Smooth muscle cell (in vitro differentiated cells): Measurements from ENCODE around the gene LIPA. TPM values are rescaled to one million over a fixed set of nuclear protein-coding genes. Genes with fewer than 3 reads are reported as not detected.
A peak's percentile ranks its signal among the peaks of the same experiment; 100 is the strongest.
"Not testable (repeated sequence)": the region's sequence is repeated elsewhere in the genome, so short reads cannot be mapped to it uniquely, and the experiment has no call there.

ENCODE experiments used
- DNase-seq: peaks from one replicate; lab custom pipeline; 2025; ENCODE audit not compliant: unreplicated experiment; lab: John Stamatoyannopoulos, UW
- H2AFZ ChIP-seq: fragments of 200-600 bp; sonication (generic); 2 replicates; pipeline ENCODE4 v1.6.0; 2016; ENCODE audit warnings: antibody characterized with exemption, low read depth, mild to moderate bottlenecking
- H3F3A ChIP-seq: fragments of 200-600 bp; sonication (generic); 2 replicates; pipeline ENCODE4 v1.6.0; 2017; ENCODE audit warnings: antibody characterized with exemption, low read depth
- H3K27ac ChIP-seq: fragments of 200-600 bp; sonication (generic); 2 replicates; pipeline ENCODE4 v1.5.1; 2016; ENCODE audit warnings: low read depth, mild to moderate bottlenecking
- H3K27me3 ChIP-seq: fragments of 200-600 bp; sonication (generic); 2 replicates; pipeline ENCODE4 v1.6.1; 2016; ENCODE audit warnings: low read depth, mild to moderate bottlenecking
- H3K36me3 ChIP-seq: fragments of 200-600 bp; sonication (generic); 2 replicates; pipeline ENCODE4 v1.5.1; 2016; ENCODE audit warnings: low read depth
- H3K4me1 ChIP-seq: fragments of 200-600 bp; sonication (generic); 2 replicates; pipeline ENCODE4 v1.5.1; 2016; ENCODE audit warnings: low read depth
- H3K4me2 ChIP-seq: fragments of 200-600 bp; sonication (generic); 2 replicates; pipeline ENCODE4 v1.6.0; 2016; ENCODE audit warnings: mild to moderate bottlenecking
- H3K4me3 ChIP-seq: fragments of 200-600 bp; sonication (generic); 2 replicates; pipeline ENCODE4 v1.5.1; 2016; ENCODE audit warnings: mild to moderate bottlenecking
- H3K79me2 ChIP-seq: fragments of 200-600 bp; sonication (generic); 2 replicates; pipeline ENCODE4 v1.6.0; 2016; ENCODE audit warnings: low read depth, mild to moderate bottlenecking
- H3K9ac ChIP-seq: fragments of 200-600 bp; sonication (generic); 2 replicates; pipeline ENCODE4 v1.6.0; 2016; ENCODE audit warnings: low read depth
- H3K9me3 ChIP-seq: fragments of 200-600 bp; sonication (generic); replicated peaks from 2 replicates; pipeline ENCODE4 v1.5.1; 2016; ENCODE audit warnings: low read depth
- H4K20me1 ChIP-seq: fragments of 200-600 bp; sonication (generic); 2 replicates; pipeline ENCODE4 v1.6.0; 2016; ENCODE audit warnings: low read depth
- WGBS: methylation state at CpG from one replicate; pipeline ENCODE4 v1.1.7; 2016; ENCODE audit warnings: low lambda C conversion rate; 5-methylcytosine and 5-hydroxymethylcytosine counted together
- polyA plus RNA-seq: library from polyadenylated mRNA; unstranded; fragments of >200 nt; fragmentation: Nextera tagmentation; extraction: Ambion mirVana; gene quantifications from 2 replicates; pipeline ENCODE4 v1.2.1, GENCODE V29; 2016
- total RNA-seq: library from RNA; depleted of rRNA; stranded (reverse); fragments of >200 nt; gene quantifications from 2 replicates; pipeline ENCODE4 v1.2.3, GENCODE V29; 2014
- TF ChIP-seq, protein P1 (sequence below): fragments of 200-600 bp; sonication (generic); IDR thresholded peaks from 2 replicates; pipeline ENCODE4 v1.5.1; 2017; ENCODE audit warnings: borderline replicate concordance, mild to moderate bottlenecking, antibody characterized with exemption; ENCODE audit not compliant: insufficient read depth, poor library complexity, severe bottlenecking

Gene LIPA
- total and polyA plus RNA-seq, 2 experiments from 2014 or later, result 27.1 to 34.4 TPM

DNA sequence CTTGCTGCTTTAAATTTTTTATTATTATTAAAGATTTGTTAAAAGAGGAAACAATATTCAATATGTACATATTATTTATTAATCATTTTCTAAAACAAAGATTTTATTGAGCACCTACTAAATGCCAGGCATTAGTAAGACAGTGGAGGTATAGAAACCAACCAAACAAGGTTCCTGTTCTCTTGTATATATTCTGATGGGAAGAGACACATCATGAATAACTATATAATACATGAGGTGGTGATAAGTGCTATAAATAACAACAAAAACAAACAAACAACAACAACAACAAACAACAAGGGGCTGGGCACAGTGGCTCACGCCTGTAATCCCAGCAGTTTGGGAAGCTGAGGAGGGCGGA, 630 bp upstream of the LIPA start:
- Histone ChIP-seq H3K27me3 (no peaks in the 10 kb centered on the region), H4K20me1 (no peaks in the 10 kb centered on the region), H3K27ac (no peak overlapping the region), H3K4me3 (peak overlapping the region; percentile 81), H3K79me2 (no peaks in the 10 kb centered on the region), H2AFZ (no peak overlapping the region), H3K36me3 (no peaks in the 10 kb centered on the region), H3K9ac (no peak overlapping the region), H3F3A (no peaks in the 10 kb centered on the region), H3K9me3 (no peaks in the 10 kb centered on the region), H3K4me2 (peak overlapping the region; percentile 97), H3K4me1 (peaks cover 6% of the 10 kb centered on the region)
- TF ChIP-seq, protein P1, sequence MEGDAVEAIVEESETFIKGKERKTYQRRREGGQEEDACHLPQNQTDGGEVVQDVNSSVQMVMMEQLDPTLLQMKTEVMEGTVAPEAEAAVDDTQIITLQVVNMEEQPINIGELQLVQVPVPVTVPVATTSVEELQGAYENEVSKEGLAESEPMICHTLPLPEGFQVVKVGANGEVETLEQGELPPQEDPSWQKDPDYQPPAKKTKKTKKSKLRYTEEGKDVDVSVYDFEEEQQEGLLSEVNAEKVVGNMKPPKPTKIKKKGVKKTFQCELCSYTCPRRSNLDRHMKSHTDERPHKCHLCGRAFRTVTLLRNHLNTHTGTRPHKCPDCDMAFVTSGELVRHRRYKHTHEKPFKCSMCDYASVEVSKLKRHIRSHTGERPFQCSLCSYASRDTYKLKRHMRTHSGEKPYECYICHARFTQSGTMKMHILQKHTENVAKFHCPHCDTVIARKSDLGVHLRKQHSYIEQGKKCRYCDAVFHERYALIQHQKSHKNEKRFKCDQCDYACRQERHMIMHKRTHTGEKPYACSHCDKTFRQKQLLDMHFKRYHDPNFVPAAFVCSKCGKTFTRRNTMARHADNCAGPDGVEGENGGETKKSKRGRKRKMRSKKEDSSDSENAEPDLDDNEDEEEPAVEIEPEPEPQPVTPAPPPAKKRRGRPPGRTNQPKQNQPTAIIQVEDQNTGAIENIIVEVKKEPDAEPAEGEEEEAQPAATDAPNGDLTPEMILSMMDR, result no peak
- no peak for DNase-seq
- 93% methylated on average over 2 of the region's 2 CpGs for WGBS

DNA sequence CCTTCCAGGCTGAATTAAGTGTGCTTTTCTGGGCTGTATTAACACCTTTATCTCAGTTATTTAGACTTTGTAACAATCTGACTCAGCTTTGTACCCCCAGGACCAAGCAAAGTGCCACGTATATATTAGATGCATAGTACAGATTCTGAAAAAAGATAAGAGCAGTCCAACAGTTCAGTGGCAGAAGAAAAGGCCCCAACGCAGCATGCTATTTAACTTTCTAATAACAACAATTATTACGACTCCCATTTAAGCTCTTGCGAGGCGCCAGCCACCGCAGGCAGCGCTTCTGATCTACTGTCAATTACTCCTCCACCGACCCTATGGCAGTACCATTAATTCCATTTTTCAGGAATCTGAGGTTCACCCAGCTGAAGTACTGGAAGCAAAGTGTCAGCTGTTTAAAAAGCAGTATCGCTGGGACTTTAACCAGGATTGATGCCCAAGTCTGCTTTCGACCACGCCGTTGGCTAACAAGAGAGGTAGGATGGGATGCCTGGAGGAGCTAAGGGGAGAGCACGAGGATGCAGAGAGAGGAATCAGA, 638 bp downstream of the LIPA start:
- H2AFZ ChIP-seq, result peak overlapping the region; percentile 92
- peak overlapping the region; percentile 81 for H3K4me3 ChIP-seq
- H3K27ac ChIP-seq, result no peak overlapping the region
- no peaks in the 10 kb centered on the region for H3K79me2 ChIP-seq
- no peaks in the 10 kb centered on the region for H3F3A ChIP-seq
- H3K9ac ChIP-seq, result no peak overlapping the region
- H3K36me3 ChIP-seq, result no peaks in the 10 kb centered on the region
- WGBS, result 35% methylated on average over 13 of the region's 13 CpGs
- H4K20me1 ChIP-seq, result no peaks in the 10 kb centered on the region
- H3K4me1 ChIP-seq, result peaks cover 6% of the 10 kb centered on the region
- no peak for DNase-seq
- H3K27me3 ChIP-seq, result no peaks in the 10 kb centered on the region
- TF ChIP-seq, protein P1, result no peak
- peak overlapping the region; percentile 97 for H3K4me2 ChIP-seq
- H3K9me3 ChIP-seq, result no peaks in the 10 kb centered on the region

DNA sequence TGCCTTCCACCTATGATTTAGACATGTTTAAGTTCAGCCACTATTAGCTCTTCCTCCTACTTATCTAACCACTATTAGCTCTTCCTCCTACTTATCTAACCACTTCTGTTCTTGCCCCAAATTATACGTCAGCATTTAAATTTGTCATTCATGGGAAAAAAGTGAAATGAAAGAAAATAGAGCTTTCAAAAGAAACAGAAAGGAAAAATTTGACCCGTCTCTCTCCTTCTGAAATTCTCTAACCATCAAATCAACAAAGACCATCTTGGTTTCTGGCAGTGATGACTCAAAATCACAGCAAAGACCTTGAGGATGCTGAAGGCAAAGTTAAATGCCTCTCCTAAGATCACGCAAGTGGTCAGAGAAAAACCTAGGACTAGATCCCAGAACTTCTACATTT, 2.6 kb downstream of the LIPA start:
- Histone ChIP-seq H3K27me3 (no peaks in the 10 kb centered on the region), H3K27ac (no peak overlapping the region), H3K4me3 (no peak overlapping the region), H3K36me3 (no peaks in the 10 kb centered on the region), H3K4me1 (peaks cover 6% of the 10 kb centered on the region), H3K9ac (no peak overlapping the region), H3K9me3 (no peaks in the 10 kb centered on the region), H3K79me2 (no peaks in the 10 kb centered on the region), H3K4me2 (no peak overlapping the region), H3F3A (no peaks in the 10 kb centered on the region), H2AFZ (no peak overlapping the region), H4K20me1 (no peaks in the 10 kb centered on the region)
- TF ChIP-seq, protein P1, result no peak
- DNase-seq, result no peak
- WGBS, result 82% methylated on average over 3 of the region's 3 CpGs

DNA sequence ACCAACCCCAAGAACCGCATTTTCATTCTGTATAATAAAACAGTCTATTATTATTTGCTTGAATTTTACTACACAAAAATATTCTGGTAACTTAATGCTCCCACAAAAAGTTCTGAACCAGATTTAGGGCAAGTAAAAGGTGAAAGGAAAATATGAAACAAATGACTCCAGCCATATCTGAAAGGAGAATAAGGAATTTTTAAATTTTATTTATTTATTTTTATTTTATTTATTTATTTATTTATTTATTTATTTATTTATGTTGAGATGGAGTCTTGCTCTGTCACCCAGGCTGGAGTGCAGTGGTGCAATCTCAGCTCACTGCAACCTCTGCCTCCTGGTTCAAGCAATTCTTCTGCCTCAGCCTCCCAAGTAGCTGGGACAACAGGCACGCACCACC, 4.0 kb downstream of the LIPA start:
- not testable (repeated sequence) for H3K4me1 ChIP-seq, H3K4me3 ChIP-seq, H3K27me3 ChIP-seq, H3K4me2 ChIP-seq, H3K79me2 ChIP-seq, DNase-seq, H3F3A ChIP-seq, H2AFZ ChIP-seq, H3K36me3 ChIP-seq, H3K27ac ChIP-seq, H4K20me1 ChIP-seq, H3K9ac ChIP-seq, H3K9me3 ChIP-seq
- 96% methylated on average over 2 of the region's 2 CpGs for WGBS
